ENCODE results near the gene LRRC17. TPM values are rescaled to one million over a fixed set of nuclear protein-coding genes. Genes with fewer than 3 reads are reported as not detected.

Gene LRRC17
- total RNA-seq, 4 donors from 2014 or later, result 0.83 to 3.5 (median 2.6) TPM

GRCh38 chr7:102934701-102935100 is 21.9 kb downstream of the LRRC17 start:
- Histone ChIP-seq H3K4me1 (peaks cover 8 to 37% (median 29%) of the 10 kb centered on the region in 4 donors), H3K27ac (replicated peaks in 1 of 4) (peak overlapping the region; percentile 50 to 62 (median 59)), H3K36me3 (no peaks in the 10 kb centered on the region), H3K4me3 (no peak overlapping the region), H3K9me3 (no peaks in the 10 kb centered on the region), H3K27me3 (no peaks in the 10 kb centered on the region)
- TF ChIP-seq POLR2A (IDR thresholded peaks at IDR 0.05; ENCODE audit: low read depth) (no peak), EP300 (IDR thresholded peaks at IDR 0.05) (no peak), POLR2AphosphoS5 (IDR thresholded peaks at IDR 0.05) (no peak)
- TF ChIP-seq, protein P1, sequence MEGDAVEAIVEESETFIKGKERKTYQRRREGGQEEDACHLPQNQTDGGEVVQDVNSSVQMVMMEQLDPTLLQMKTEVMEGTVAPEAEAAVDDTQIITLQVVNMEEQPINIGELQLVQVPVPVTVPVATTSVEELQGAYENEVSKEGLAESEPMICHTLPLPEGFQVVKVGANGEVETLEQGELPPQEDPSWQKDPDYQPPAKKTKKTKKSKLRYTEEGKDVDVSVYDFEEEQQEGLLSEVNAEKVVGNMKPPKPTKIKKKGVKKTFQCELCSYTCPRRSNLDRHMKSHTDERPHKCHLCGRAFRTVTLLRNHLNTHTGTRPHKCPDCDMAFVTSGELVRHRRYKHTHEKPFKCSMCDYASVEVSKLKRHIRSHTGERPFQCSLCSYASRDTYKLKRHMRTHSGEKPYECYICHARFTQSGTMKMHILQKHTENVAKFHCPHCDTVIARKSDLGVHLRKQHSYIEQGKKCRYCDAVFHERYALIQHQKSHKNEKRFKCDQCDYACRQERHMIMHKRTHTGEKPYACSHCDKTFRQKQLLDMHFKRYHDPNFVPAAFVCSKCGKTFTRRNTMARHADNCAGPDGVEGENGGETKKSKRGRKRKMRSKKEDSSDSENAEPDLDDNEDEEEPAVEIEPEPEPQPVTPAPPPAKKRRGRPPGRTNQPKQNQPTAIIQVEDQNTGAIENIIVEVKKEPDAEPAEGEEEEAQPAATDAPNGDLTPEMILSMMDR (IDR thresholded peaks at IDR 0.05), result no peak
- DNase-seq (ENCODE audit: extremely low spot score), result no peak
- intact Hi-C loops (cut with DNase I), result no loop called here
- 77% methylated on average over 3 of the region's 3 CpGs for WGBS

- Histone ChIP-seq H3K4me1 (peaks cover 8 to 37% (median 29%) of the 10 kb centered on the region in 4 donors), H3K27me3 (no peaks in the 10 kb centered on the region), H3K9me3 (no peaks in the 10 kb centered on the region), H3K36me3 (no peaks in the 10 kb centered on the region), H3K4me3 (no peak overlapping the region), H3K27ac (replicated peaks in 1 of 4) (no peak overlapping the region)
- intact Hi-C loops (cut with DNase I), result no loop called here
- 50% methylated on average over 6 of the region's 6 CpGs for WGBS
- DNase-seq (ENCODE audit: extremely low spot score), result no peak
- TF ChIP-seq POLR2AphosphoS5 (IDR thresholded peaks at IDR 0.05), result no peak
- no peak for TF ChIP-seq EP300 (IDR thresholded peaks at IDR 0.05)
- TF ChIP-seq POLR2A (IDR thresholded peaks at IDR 0.05; ENCODE audit: low read depth), result no peak
- TF ChIP-seq, protein P1 (IDR thresholded peaks at IDR 0.05), result no peak
Measured at GRCh38 chr7:102935450-102936115, 22.8 kb downstream of the LRRC17 start.

- Histone ChIP-seq H3K4me1 (peaks cover 8 to 33% (median 23%) of the 10 kb centered on the region in 4 donors), H3K27ac (replicated peaks in 1 of 4) (no peak overlapping the region), H3K4me3 (no peak overlapping the region), H3K36me3 (no peaks in the 10 kb centered on the region), H3K27me3 (no peaks in the 10 kb centered on the region), H3K9me3 (no peaks in the 10 kb centered on the region)
- intact Hi-C loops (cut with DNase I), result no loop called here
- no peak for DNase-seq (ENCODE audit: extremely low spot score)
- 29% methylated on average over 1 of the region's 1 CpG for WGBS
- no peak for TF ChIP-seq EP300 (IDR thresholded peaks at IDR 0.05)
- TF ChIP-seq, protein P1 (IDR thresholded peaks at IDR 0.05), result no peak
- no peak for TF ChIP-seq POLR2A (IDR thresholded peaks at IDR 0.05; ENCODE audit: low read depth)
- TF ChIP-seq POLR2AphosphoS5 (IDR thresholded peaks at IDR 0.05), result no peak
Measured at GRCh38 chr7:102938679-102939078, 25.9 kb downstream of the LRRC17 start.

GRCh38 chr7:102942181-102942866 is 29.5 kb downstream of the LRRC17 start:
- H3K36me3 ChIP-seq, result no peaks in the 10 kb centered on the region
- peaks cover 8 to 24% (median 13%) of the 10 kb centered on the region in 4 donors for H3K4me1 ChIP-seq
- no peaks in the 10 kb centered on the region for H3K9me3 ChIP-seq
- no peak overlapping the region for H3K4me3 ChIP-seq
- H3K27me3 ChIP-seq, result no peaks in the 10 kb centered on the region
- intact Hi-C loops (cut with DNase I), result no loop called here
- H3K27ac ChIP-seq (replicated peaks in 1 of 4), result no peak overlapping the region
- no peak for DNase-seq (ENCODE audit: extremely low spot score)
- TF ChIP-seq EP300 (IDR thresholded peaks at IDR 0.05), result no peak
- TF ChIP-seq POLR2AphosphoS5 (IDR thresholded peaks at IDR 0.05), result no peak
- TF ChIP-seq, protein P1 (IDR thresholded peaks at IDR 0.05), result no peak
- no peak for TF ChIP-seq POLR2A (IDR thresholded peaks at IDR 0.05; ENCODE audit: low read depth)
- WGBS, result 62% methylated on average over 4 of the region's 4 CpGs

Data from esophagus muscularis mucosa (tissue), 4 donors.